ENCODE measurements around the gene ST6GAL1.

- no peak for TF ChIP-seq CTCF (conservative IDR thresholded peaks at IDR 0.05; ENCODE audit: low read depth in 2 of 2)
- no peak for TF ChIP-seq ZNF462 (CRISPR knock-in tag; IDR thresholded peaks at IDR 0.05)
- TF ChIP-seq POLR2AphosphoS5 (IDR thresholded peaks at IDR 0.05; ENCODE audit: low read depth), result no peak
- TF ChIP-seq EZH2phosphoT487 (IDR thresholded peaks at IDR 0.05; ENCODE audit: unreplicated experiment), result no peak
- TF ChIP-seq CREB1 (CRISPR knock-in tag; IDR thresholded peaks at IDR 0.05; ENCODE audit: low read depth), result no peak
- no peak for TF ChIP-seq REST (IDR thresholded peaks at IDR 0.05; ENCODE audit: unreplicated experiment)
- no peak for TF ChIP-seq EZH2 (IDR thresholded peaks at IDR 0.05; ENCODE audit: low read depth, unreplicated experiment)
- TF ChIP-seq JUNB (IDR thresholded peaks at IDR 0.05; ENCODE audit: unreplicated experiment), result no peak
- TF ChIP-seq STAT1 (IDR thresholded peaks at IDR 0.05; ENCODE audit: unreplicated experiment), result no peak
- TF ChIP-seq NANOG (IDR thresholded peaks at IDR 0.05; ENCODE audit: borderline replicate concordance), result no peak
- TF ChIP-seq ZNF114 (CRISPR knock-in tag; IDR thresholded peaks at IDR 0.05), result no peak
- TF ChIP-seq ZNF331 (CRISPR knock-in tag; IDR thresholded peaks at IDR 0.05; ENCODE audit: low read depth), result no peak
- no peak for TF ChIP-seq ETS1 (IDR thresholded peaks at IDR 0.05)
Observed at GRCh38 chr3:186984064-186984463, 53.7 kb downstream of the ST6GAL1 start.
